GM18520 (cell line): ENCODE measurements around the gene MPPED1.

Experiments used
- ATAC-seq: cut with Tn5 transposase; IDR thresholded peaks from one replicate; pipeline ENCODE4 v1.9.1; 2021; ENCODE audit not compliant: unreplicated experiment

The MPPED1 gene

GRCh38 chr22:43392385-43392989, 19.3 kb upstream of the MPPED1 start:
- ATAC-seq: no peak

GRCh38 chr22:43393132-43393843, 18.5 kb upstream of the MPPED1 start:
- ATAC-seq: no peak

- ATAC-seq: no peak
Measured at GRCh38 chr22:43393844-43394474, 17.9 kb upstream of the MPPED1 start.

- ATAC-seq: no peak
Measured at GRCh38 chr22:43395086-43395695, 16.6 kb upstream of the MPPED1 start.

- no peak for ATAC-seq
Measured at GRCh38 chr22:43396321-43396933, 15.4 kb upstream of the MPPED1 start.

GRCh38 chr22:43396934-43397457, 14.8 kb upstream of the MPPED1 start:
- no peak for ATAC-seq

GRCh38 chr22:43397766-43398165, 14.0 kb upstream of the MPPED1 start:
- ATAC-seq: no peak

GRCh38 chr22:43398246-43398645, 13.6 kb upstream of the MPPED1 start:
- no peak for ATAC-seq

- no peak for ATAC-seq
Measured at GRCh38 chr22:43398910-43399309, 12.9 kb upstream of the MPPED1 start.

- no peak for ATAC-seq
Measured at GRCh38 chr22:43399338-43399979, 12.4 kb upstream of the MPPED1 start.

GRCh38 chr22:43399980-43400358, 11.8 kb upstream of the MPPED1 start:
- no peak for ATAC-seq

- no peak for ATAC-seq
Measured at GRCh38 chr22:43400449-43400848, 11.4 kb upstream of the MPPED1 start.

- ATAC-seq: no peak
Measured at GRCh38 chr22:43401233-43401632, 10.6 kb upstream of the MPPED1 start.

GRCh38 chr22:43401661-43402060, 10.2 kb upstream of the MPPED1 start:
- no peak for ATAC-seq

GRCh38 chr22:43402128-43402527, 9.7 kb upstream of the MPPED1 start:
- ATAC-seq: no peak

GRCh38 chr22:43404673-43405385, 7.0 kb upstream of the MPPED1 start:
- no peak for ATAC-seq

GRCh38 chr22:43406186-43406790, 5.5 kb upstream of the MPPED1 start:
- no peak for ATAC-seq

- no peak for ATAC-seq
Measured at GRCh38 chr22:43407591-43407990, 4.2 kb upstream of the MPPED1 start.

GRCh38 chr22:43408009-43408408, 3.8 kb upstream of the MPPED1 start:
- ATAC-seq: no peak

- ATAC-seq: no peak
Measured at GRCh38 chr22:43409046-43409445, 2.8 kb upstream of the MPPED1 start.
